ENCODE data around the gene PIH1D1.

The PIH1D1 gene

GRCh38 chr19:49451430-49452181 is at the start of gene PIH1D1:
PIH1D1 (minus strand) TSS chr19:49451814; CDS start chr19:49451574, 240 bp downstream.
- peak; percentile 98 to 99 for DNase-seq

GRCh38 chr19:49499030-49499670 is 47.5 kb upstream of the PIH1D1 start:
- DNase-seq = no peak

GRCh38 chr19:49498475-49498874 is 46.9 kb upstream of the PIH1D1 start:
- DNase-seq = no peak

GRCh38 chr19:49497789-49498103 is 46.1 kb upstream of the PIH1D1 start:
- no peak for DNase-seq

- DNase-seq = peak; percentile 30 to 61
Measured at GRCh38 chr19:49497047-49497788, 45.6 kb upstream of the PIH1D1 start.

GRCh38 chr19:49496574-49497008 is 45.0 kb upstream of the PIH1D1 start:
- DNase-seq = no peak

GRCh38 chr19:49492573-49493405 is 41.2 kb upstream of the PIH1D1 start:
- no peak for DNase-seq

GRCh38 chr19:49491804-49492572 is 40.4 kb upstream of the PIH1D1 start:
- DNase-seq = no peak

- no peak for DNase-seq
Measured at GRCh38 chr19:49491030-49491803, 39.6 kb upstream of the PIH1D1 start.

GRCh38 chr19:49490287-49491029 is 38.8 kb upstream of the PIH1D1 start:
- DNase-seq = no peak

GRCh38 chr19:49489601-49490167 is 38.1 kb upstream of the PIH1D1 start:
- no peak for DNase-seq

- DNase-seq = no peak
Measured at GRCh38 chr19:49488863-49489537, 37.4 kb upstream of the PIH1D1 start.

GRCh38 chr19:49488046-49488862 is 36.6 kb upstream of the PIH1D1 start:
- DNase-seq = no peak

GRCh38 chr19:49487277-49488045 is 35.8 kb upstream of the PIH1D1 start, which contains the start of gene RPL13A:
RPL13A (plus strand) TSS chr19:49487608; CDS start chr19:49487630, 22 bp downstream.
- peak; percentile 99 to 100 for DNase-seq

GRCh38 chr19:49486710-49487276 is 35.2 kb upstream of the PIH1D1 start:
- no peak for DNase-seq

- no peak for DNase-seq
Measured at GRCh38 chr19:49486232-49486631, 34.6 kb upstream of the PIH1D1 start.

- no peak for DNase-seq
Measured at GRCh38 chr19:49481020-49481683, 29.5 kb upstream of the PIH1D1 start.

Data from NCI-H446 (cell line).